ENCODE data around the gene INPP5A.
"Not testable (repeated sequence)": the region's sequence is repeated elsewhere in the genome, so short reads cannot be mapped to it uniquely, and the experiment has no call there.

INPP5A gene

GRCh38 chr10:132551093-132551807, 13.7 kb downstream of the INPP5A start:
- DNase-seq (ENCODE audit: extremely low read depth, low read depth): no peak
- TF ChIP-seq CTCF (IDR thresholded peaks at IDR 0.05; ENCODE audit: low read depth, low read length): no peak

GRCh38 chr10:132551808-132552130, 14.2 kb downstream of the INPP5A start:
- no peak for TF ChIP-seq CTCF (IDR thresholded peaks at IDR 0.05; ENCODE audit: low read depth, low read length)
- DNase-seq (ENCODE audit: extremely low read depth, low read depth): no peak

GRCh38 chr10:132552635-132553034, 15.0 kb downstream of the INPP5A start:
- not testable (repeated sequence) for DNase-seq (ENCODE audit: extremely low read depth, low read depth)

- DNase-seq (ENCODE audit: extremely low read depth, low read depth): not testable (repeated sequence)
These were observed 16.0 kb downstream of the INPP5A start for GRCh38 chr10:132553568-132553967.

GRCh38 chr10:132554053-132554990, 16.7 kb downstream of the INPP5A start:
- no peak for TF ChIP-seq CTCF (IDR thresholded peaks at IDR 0.05; ENCODE audit: low read depth, low read length)
- DNase-seq (ENCODE audit: extremely low read depth, low read depth): no peak

GRCh38 chr10:132554991-132555647, 17.5 kb downstream of the INPP5A start:
- DNase-seq (ENCODE audit: extremely low read depth, low read depth): no peak

GRCh38 chr10:132555648-132556575, 18.3 kb downstream of the INPP5A start:
- TF ChIP-seq CTCF (IDR thresholded peaks at IDR 0.05; ENCODE audit: low read depth, low read length): no peak
- DNase-seq (ENCODE audit: extremely low read depth, low read depth): no peak

More at GRCh38 chr10:132554991-132555647, 17.5 kb downstream of the INPP5A start:
- no peak for TF ChIP-seq CTCF (IDR thresholded peaks at IDR 0.05; ENCODE audit: low read depth, low read length)

All from AG09319 (cell line).